GM19438 (cell line): Measurements from ENCODE around the gene RALGPS1.
"Not testable (repeated sequence)": the region's sequence is repeated elsewhere in the genome, so short reads cannot be mapped to it uniquely, and the experiment has no call there.

ENCODE experiments used
- ATAC-seq: cut with Tn5 transposase; IDR thresholded peaks from one replicate; pipeline ENCODE4 v1.9.1; 2021; ENCODE audit warnings: low read depth; ENCODE audit not compliant: unreplicated experiment

Gene RALGPS1

GRCh38 chr9:127144670-127145445 lies 230.3 kb downstream of the RALGPS1 start:
- no peak for ATAC-seq

- ATAC-seq: not testable (repeated sequence)
These were observed 232.3 kb downstream of the RALGPS1 start for GRCh38 chr9:127146841-127147240.

- no peak for ATAC-seq
These were observed 232.7 kb downstream of the RALGPS1 start for GRCh38 chr9:127147251-127147650.

- no peak for ATAC-seq
These were observed 233.4 kb downstream of the RALGPS1 start for GRCh38 chr9:127148014-127148413.

- no peak for ATAC-seq
These were observed 234.4 kb downstream of the RALGPS1 start for GRCh38 chr9:127149010-127149409.

GRCh38 chr9:127149463-127150390 lies 235.1 kb downstream of the RALGPS1 start:
- ATAC-seq: no peak

- ATAC-seq: no peak
These were observed 238.9 kb downstream of the RALGPS1 start for GRCh38 chr9:127153501-127153900.

- ATAC-seq: no peak
These were observed 239.4 kb downstream of the RALGPS1 start for GRCh38 chr9:127154003-127154389.

- no peak for ATAC-seq
These were observed 240.0 kb downstream of the RALGPS1 start for GRCh38 chr9:127154390-127155191.

- no peak for ATAC-seq
These were observed 240.9 kb downstream of the RALGPS1 start for GRCh38 chr9:127155314-127155960.

GRCh38 chr9:127158786-127159324 lies 244.3 kb downstream of the RALGPS1 start:
- no peak for ATAC-seq

GRCh38 chr9:127159325-127159801 lies 244.8 kb downstream of the RALGPS1 start:
- ATAC-seq: no peak

- no peak for ATAC-seq
These were observed 245.5 kb downstream of the RALGPS1 start for GRCh38 chr9:127159949-127160610.

- ATAC-seq: no peak
These were observed 246.6 kb downstream of the RALGPS1 start for GRCh38 chr9:127161081-127161624.

GRCh38 chr9:127162046-127162863 lies 247.7 kb downstream of the RALGPS1 start:
- no peak for ATAC-seq

- no peak for ATAC-seq
These were observed 248.3 kb downstream of the RALGPS1 start for GRCh38 chr9:127162864-127163365.

- ATAC-seq: no peak
These were observed 248.8 kb downstream of the RALGPS1 start for GRCh38 chr9:127163409-127163808.

GRCh38 chr9:127165116-127165515 lies 250.5 kb downstream of the RALGPS1 start:
- no peak for ATAC-seq
